ENCODE measurements around the gene CYB5R4. TPM values are rescaled to one million over a fixed set of nuclear protein-coding genes. Genes with fewer than 3 reads are reported as not detected.
"Not testable (repeated sequence)": the region's sequence is repeated elsewhere in the genome, so short reads cannot be mapped to it uniquely, and the experiment has no call there.

CYB5R4 gene
- total RNA-seq, 1 donor from 2014 or later = 18.1 TPM

- ATAC-seq; intact Hi-C loops (cut with DNase I); DNase-seq (ENCODE audit: low spot score): not testable (repeated sequence)
Observed at GRCh38 chr6:83897094-83897493, 37.6 kb downstream of the CYB5R4 start.

GRCh38 chr6:83901624-83902023 is 42.1 kb downstream of the CYB5R4 start:
- intact Hi-C loops (cut with DNase I) = no loop called here
- DNase-seq (ENCODE audit: low spot score) = no peak
- ATAC-seq = no peak

- DNase-seq (ENCODE audit: low spot score) = no peak
- intact Hi-C loops (cut with DNase I) = no loop called here
Observed at GRCh38 chr6:83904395-83904794, 44.9 kb downstream of the CYB5R4 start.

GRCh38 chr6:83905648-83906047 is 46.2 kb downstream of the CYB5R4 start:
- intact Hi-C loops (cut with DNase I) = no loop called here
- DNase-seq (ENCODE audit: low spot score) (no peak), ATAC-seq (no peak)

More at GRCh38 chr6:83904395-83904794, 44.9 kb downstream of the CYB5R4 start:
- ATAC-seq = no peak

GRCh38 chr6:83907623-83908390 is 48.3 kb downstream of the CYB5R4 start:
- intact Hi-C loops (cut with DNase I); DNase-seq (ENCODE audit: low spot score); ATAC-seq: not testable (repeated sequence)

GRCh38 chr6:83908813-83909212 is 49.3 kb downstream of the CYB5R4 start:
- intact Hi-C loops (cut with DNase I) = no loop called here
- ATAC-seq = no peak
- DNase-seq (ENCODE audit: low spot score) = no peak

- intact Hi-C loops (cut with DNase I) = no loop called here
- DNase-seq (ENCODE audit: low spot score) (no peak), ATAC-seq (no peak)
Observed at GRCh38 chr6:83911278-83911677, 51.8 kb downstream of the CYB5R4 start.

- DNase-seq (ENCODE audit: low spot score) (no peak), ATAC-seq (no peak)
- intact Hi-C loops (cut with DNase I) = no loop called here
Observed at GRCh38 chr6:83914953-83915352, 55.5 kb downstream of the CYB5R4 start.

GRCh38 chr6:83917001-83917400 is 57.5 kb downstream of the CYB5R4 start:
- ATAC-seq = no peak
- intact Hi-C loops (cut with DNase I) = no loop called here
- DNase-seq (ENCODE audit: low spot score) = no peak

GRCh38 chr6:83920017-83920416 is 60.5 kb downstream of the CYB5R4 start:
- intact Hi-C loops (cut with DNase I) = no loop called here
- ATAC-seq (no peak), DNase-seq (ENCODE audit: low spot score) (no peak)

- ATAC-seq (no peak), DNase-seq (ENCODE audit: low spot score) (no peak)
- intact Hi-C loops (cut with DNase I) = no loop called here
Observed at GRCh38 chr6:83921315-83921714, 61.8 kb downstream of the CYB5R4 start.

GRCh38 chr6:83927470-83927869 is 68.0 kb downstream of the CYB5R4 start:
- no peak for ATAC-seq
- no peak for DNase-seq (ENCODE audit: low spot score)
- intact Hi-C loops (cut with DNase I) = no loop called here

- intact Hi-C loops (cut with DNase I) = no loop called here
- no peak for ATAC-seq
- DNase-seq (ENCODE audit: low spot score) = no peak
Observed at GRCh38 chr6:83928286-83928685, 68.8 kb downstream of the CYB5R4 start.

- ATAC-seq; DNase-seq (ENCODE audit: low spot score); intact Hi-C loops (cut with DNase I): not testable (repeated sequence)
Observed at GRCh38 chr6:83946201-83946833, 86.8 kb downstream of the CYB5R4 start.

- ATAC-seq; intact Hi-C loops (cut with DNase I); DNase-seq (ENCODE audit: low spot score): not testable (repeated sequence)
Observed at GRCh38 chr6:83947983-83948382, 88.5 kb downstream of the CYB5R4 start.

- ATAC-seq (peak; percentile 76), DNase-seq (ENCODE audit: low spot score) (no peak)
- intact Hi-C loops (cut with DNase I) = no loop called here
Observed at GRCh38 chr6:83948851-83949250, 89.4 kb downstream of the CYB5R4 start.

- intact Hi-C loops (cut with DNase I); DNase-seq (ENCODE audit: low spot score); ATAC-seq: not testable (repeated sequence)
Observed at GRCh38 chr6:83951423-83951822, 91.9 kb downstream of the CYB5R4 start.

GRCh38 chr6:83952830-83953229 is 93.3 kb downstream of the CYB5R4 start:
- intact Hi-C loops (cut with DNase I) = no loop called here
- DNase-seq (ENCODE audit: low spot score) = no peak
- no peak for ATAC-seq

GRCh38 chr6:83954371-83954770 is 94.9 kb downstream of the CYB5R4 start:
- intact Hi-C loops (cut with DNase I) = no loop called here
- DNase-seq (ENCODE audit: low spot score) (no peak), ATAC-seq (no peak)

- ATAC-seq (no peak), DNase-seq (ENCODE audit: low spot score) (no peak)
- intact Hi-C loops (cut with DNase I) = no loop called here
Observed at GRCh38 chr6:83958241-83958685, 98.8 kb downstream of the CYB5R4 start.
